Upper lobe of right lung (tissue), 1 donor: ENCODE measurements around the gene TSKU. TPM values are rescaled to one million over a fixed set of nuclear protein-coding genes. Genes with fewer than 3 reads are reported as not detected.
"Not testable (repeated sequence)": the region's sequence is repeated elsewhere in the genome, so short reads cannot be mapped to it uniquely, and the experiment has no call there.

Experiments used
- ATAC-seq: fragments of 200-7000 bp; cut with Tn5 transposase; one replicate; pipeline ENCODE4 v1.9.1; 2020; ENCODE audit warnings: mild to moderate bottlenecking, moderate library complexity
- DNase-seq: peaks from one replicate; pipeline ENCODE4 v3.0.0-alpha.2; 2020
- H3K27ac ChIP-seq: fragments of 200-600 bp; one replicate; pipeline ENCODE4 v1.8.0; 2022
- H3K27me3 ChIP-seq: fragments of 200-600 bp; one replicate; pipeline ENCODE4 v1.8.0; 2022; ENCODE audit warnings: mild to moderate bottlenecking
- H3K36me3 ChIP-seq: fragments of 200-600 bp; one replicate; pipeline ENCODE4 v1.8.0; 2022
- H3K4me1 ChIP-seq: fragments of 200-600 bp; one replicate; pipeline ENCODE4 v1.8.0; 2022
- H3K4me3 ChIP-seq: fragments of 200-600 bp; one replicate; pipeline ENCODE4 v1.8.0; 2022; ENCODE audit warnings: mild to moderate bottlenecking
- H3K9me3 ChIP-seq: fragments of 200-600 bp; one replicate; pipeline ENCODE4 v1.8.0; 2022
- CTCF ChIP-seq: fragments of 200-600 bp; IDR thresholded peaks from one replicate; pipeline ENCODE4 v1.8.0; 2022; ENCODE audit warnings: antibody characterized with exemption
- intact Hi-C: fragments of 100-400 bp; cut with DNase I; formaldehyde crosslinking; loops from one replicate; pipeline ENCODE4 v1.11.0; 2022
- total RNA-seq: library from RNA; stranded (reverse); fragmentation: NEBNext Ultra II Directional; extraction: Animal tissue kit (Norgen Biotek cat#: 25700); gene quantifications from one replicate; pipeline ENCODE4 v1.2.1, GENCODE V29; 2021
- donor health status: DM: no; HTN: yes; CAD: no; lungs with severe emphysema.

Gene TSKU
- total RNA-seq, 1 donor from 2014 or later = 18.1 TPM

- no peak for TF ChIP-seq CTCF
- ATAC-seq = peak; percentile 10
- H3K27ac ChIP-seq = peak overlapping the region; percentile 81
Measured at GRCh38 chr11:76825726-76826396, 42.7 kb downstream of the TSKU start.

GRCh38 chr11:76826508-76826907 is 43.4 kb downstream of the TSKU start:
- peaks cover 33% of the 10 kb centered on the region for H3K4me1 ChIP-seq
- ATAC-seq, intact Hi-C loops, H3K4me3 ChIP-seq, DNase-seq, H3K9me3 ChIP-seq, H3K27me3 ChIP-seq, H3K36me3 ChIP-seq, H3K27ac ChIP-seq: not testable (repeated sequence)

More at GRCh38 chr11:76825726-76826396, 42.7 kb downstream of the TSKU start:
- intact Hi-C loops = no loop called here
- peaks cover 30% of the 10 kb centered on the region for H3K4me1 ChIP-seq
- DNase-seq = no peak
- no peaks in the 10 kb centered on the region for H3K9me3 ChIP-seq
- H3K36me3 ChIP-seq = no peaks in the 10 kb centered on the region
- H3K27me3 ChIP-seq = no peaks in the 10 kb centered on the region
- no peak overlapping the region for H3K4me3 ChIP-seq

GRCh38 chr11:76827005-76827404 is 43.8 kb downstream of the TSKU start:
- DNase-seq, H3K27ac ChIP-seq, H3K4me3 ChIP-seq, H3K36me3 ChIP-seq, ATAC-seq, H3K9me3 ChIP-seq, intact Hi-C loops, H3K27me3 ChIP-seq: not testable (repeated sequence)
- peaks cover 33% of the 10 kb centered on the region for H3K4me1 ChIP-seq

GRCh38 chr11:76830639-76831327 is 47.6 kb downstream of the TSKU start:
- intact Hi-C loops = no loop called here
- Histone ChIP-seq H3K27ac (no peak overlapping the region), H3K9me3 (no peaks in the 10 kb centered on the region), H3K27me3 (no peaks in the 10 kb centered on the region), H3K4me1 (peaks cover 29% of the 10 kb centered on the region), H3K36me3 (no peaks in the 10 kb centered on the region), H3K4me3 (no peak overlapping the region)
- no peak for TF ChIP-seq CTCF
- ATAC-seq (no peak), DNase-seq (no peak)

GRCh38 chr11:76831686-76832310 is 48.6 kb downstream of the TSKU start:
- Histone ChIP-seq H3K9me3 (no peaks in the 10 kb centered on the region), H3K4me1 (peaks cover 38% of the 10 kb centered on the region), H3K4me3 (no peak overlapping the region), H3K27ac (no peak overlapping the region), H3K36me3 (no peaks in the 10 kb centered on the region), H3K27me3 (no peaks in the 10 kb centered on the region)
- TF ChIP-seq CTCF = no peak
- intact Hi-C loops = no loop called here
- ATAC-seq (no peak), DNase-seq (no peak)

GRCh38 chr11:76832361-76832760 is 49.2 kb downstream of the TSKU start:
- peak; percentile 59 for ATAC-seq

More at GRCh38 chr11:76832361-76832760, 49.2 kb downstream of the TSKU start:
- Histone ChIP-seq H3K36me3 (no peaks in the 10 kb centered on the region), H3K4me1 (peaks cover 41% of the 10 kb centered on the region), H3K4me3 (no peak overlapping the region), H3K27ac (no peak overlapping the region), H3K9me3 (no peaks in the 10 kb centered on the region), H3K27me3 (no peaks in the 10 kb centered on the region)
- no peak for DNase-seq
- no peak for TF ChIP-seq CTCF
- intact Hi-C loops = no loop called here
